ENCODE data around the gene NOC3L. TPM values are rescaled to one million over a fixed set of nuclear protein-coding genes. Genes with fewer than 3 reads are reported as not detected.

Gene NOC3L
- total and polyA plus RNA-seq, 9 of the 15 experiments (the other 6 are each of a cell fraction or from before 2014, with no cell fraction given), result 23.8 to 57.6 (median 32.6) TPM

DNA sequence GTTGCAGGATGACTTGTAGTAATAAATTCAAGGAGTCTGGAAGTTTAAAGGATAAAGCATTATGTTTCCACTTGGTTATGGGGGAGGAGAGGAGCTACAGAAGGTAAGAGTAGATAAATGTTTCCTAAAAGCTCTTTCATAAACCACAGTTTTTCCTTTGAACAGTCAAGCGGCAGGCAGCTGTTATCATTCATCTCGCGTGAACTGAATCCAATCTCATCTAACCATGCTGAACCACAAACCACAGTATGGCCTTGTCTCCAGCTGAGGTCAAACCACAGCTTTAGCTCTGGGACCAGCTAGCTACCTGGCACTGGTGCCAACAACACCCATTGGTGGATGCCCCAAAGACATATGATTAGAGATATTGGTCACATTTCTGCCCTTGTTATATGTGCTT is 63.3 kb downstream of the NOC3L start (continued):
- TF ChIP-seq, protein P1, sequence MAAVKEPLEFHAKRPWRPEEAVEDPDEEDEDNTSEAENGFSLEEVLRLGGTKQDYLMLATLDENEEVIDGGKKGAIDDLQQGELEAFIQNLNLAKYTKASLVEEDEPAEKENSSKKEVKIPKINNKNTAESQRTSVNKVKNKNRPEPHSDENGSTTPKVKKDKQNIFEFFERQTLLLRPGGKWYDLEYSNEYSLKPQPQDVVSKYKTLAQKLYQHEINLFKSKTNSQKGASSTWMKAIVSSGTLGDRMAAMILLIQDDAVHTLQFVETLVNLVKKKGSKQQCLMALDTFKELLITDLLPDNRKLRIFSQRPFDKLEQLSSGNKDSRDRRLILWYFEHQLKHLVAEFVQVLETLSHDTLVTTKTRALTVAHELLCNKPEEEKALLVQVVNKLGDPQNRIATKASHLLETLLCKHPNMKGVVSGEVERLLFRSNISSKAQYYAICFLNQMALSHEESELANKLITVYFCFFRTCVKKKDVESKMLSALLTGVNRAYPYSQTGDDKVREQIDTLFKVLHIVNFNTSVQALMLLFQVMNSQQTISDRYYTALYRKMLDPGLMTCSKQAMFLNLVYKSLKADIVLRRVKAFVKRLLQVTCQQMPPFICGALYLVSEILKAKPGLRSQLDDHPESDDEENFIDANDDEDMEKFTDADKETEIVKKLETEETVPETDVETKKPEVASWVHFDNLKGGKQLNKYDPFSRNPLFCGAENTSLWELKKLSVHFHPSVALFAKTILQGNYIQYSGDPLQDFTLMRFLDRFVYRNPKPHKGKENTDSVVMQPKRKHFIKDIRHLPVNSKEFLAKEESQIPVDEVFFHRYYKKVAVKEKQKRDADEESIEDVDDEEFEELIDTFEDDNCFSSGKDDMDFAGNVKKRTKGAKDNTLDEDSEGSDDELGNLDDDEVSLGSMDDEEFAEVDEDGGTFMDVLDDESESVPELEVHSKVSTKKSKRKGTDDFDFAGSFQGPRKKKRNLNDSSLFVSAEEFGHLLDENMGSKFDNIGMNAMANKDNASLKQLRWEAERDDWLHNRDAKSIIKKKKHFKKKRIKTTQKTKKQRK (IDR thresholded peaks at IDR 0.05; ENCODE audit: borderline replicate concordance, low read depth, low read length), result no peak
- no peak for TF ChIP-seq ZNF408 (CRISPR knock-in tag; IDR thresholded peaks at IDR 0.05; ENCODE audit: low read depth)
- TF ChIP-seq, protein P2, sequence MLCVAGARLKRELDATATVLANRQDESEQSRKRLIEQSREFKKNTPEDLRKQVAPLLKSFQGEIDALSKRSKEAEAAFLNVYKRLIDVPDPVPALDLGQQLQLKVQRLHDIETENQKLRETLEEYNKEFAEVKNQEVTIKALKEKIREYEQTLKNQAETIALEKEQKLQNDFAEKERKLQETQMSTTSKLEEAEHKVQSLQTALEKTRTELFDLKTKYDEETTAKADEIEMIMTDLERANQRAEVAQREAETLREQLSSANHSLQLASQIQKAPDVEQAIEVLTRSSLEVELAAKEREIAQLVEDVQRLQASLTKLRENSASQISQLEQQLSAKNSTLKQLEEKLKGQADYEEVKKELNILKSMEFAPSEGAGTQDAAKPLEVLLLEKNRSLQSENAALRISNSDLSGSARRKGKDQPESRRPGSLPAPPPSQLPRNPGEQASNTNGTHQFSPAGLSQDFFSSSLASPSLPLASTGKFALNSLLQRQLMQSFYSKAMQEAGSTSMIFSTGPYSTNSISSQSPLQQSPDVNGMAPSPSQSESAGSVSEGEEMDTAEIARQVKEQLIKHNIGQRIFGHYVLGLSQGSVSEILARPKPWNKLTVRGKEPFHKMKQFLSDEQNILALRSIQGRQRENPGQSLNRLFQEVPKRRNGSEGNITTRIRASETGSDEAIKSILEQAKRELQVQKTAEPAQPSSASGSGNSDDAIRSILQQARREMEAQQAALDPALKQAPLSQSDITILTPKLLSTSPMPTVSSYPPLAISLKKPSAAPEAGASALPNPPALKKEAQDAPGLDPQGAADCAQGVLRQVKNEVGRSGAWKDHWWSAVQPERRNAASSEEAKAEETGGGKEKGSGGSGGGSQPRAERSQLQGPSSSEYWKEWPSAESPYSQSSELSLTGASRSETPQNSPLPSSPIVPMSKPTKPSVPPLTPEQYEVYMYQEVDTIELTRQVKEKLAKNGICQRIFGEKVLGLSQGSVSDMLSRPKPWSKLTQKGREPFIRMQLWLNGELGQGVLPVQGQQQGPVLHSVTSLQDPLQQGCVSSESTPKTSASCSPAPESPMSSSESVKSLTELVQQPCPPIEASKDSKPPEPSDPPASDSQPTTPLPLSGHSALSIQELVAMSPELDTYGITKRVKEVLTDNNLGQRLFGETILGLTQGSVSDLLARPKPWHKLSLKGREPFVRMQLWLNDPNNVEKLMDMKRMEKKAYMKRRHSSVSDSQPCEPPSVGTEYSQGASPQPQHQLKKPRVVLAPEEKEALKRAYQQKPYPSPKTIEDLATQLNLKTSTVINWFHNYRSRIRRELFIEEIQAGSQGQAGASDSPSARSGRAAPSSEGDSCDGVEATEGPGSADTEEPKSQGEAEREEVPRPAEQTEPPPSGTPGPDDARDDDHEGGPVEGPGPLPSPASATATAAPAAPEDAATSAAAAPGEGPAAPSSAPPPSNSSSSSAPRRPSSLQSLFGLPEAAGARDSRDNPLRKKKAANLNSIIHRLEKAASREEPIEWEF (CRISPR knock-in tag; IDR thresholded peaks at IDR 0.05), result no peak
- TF ChIP-seq, protein P3, sequence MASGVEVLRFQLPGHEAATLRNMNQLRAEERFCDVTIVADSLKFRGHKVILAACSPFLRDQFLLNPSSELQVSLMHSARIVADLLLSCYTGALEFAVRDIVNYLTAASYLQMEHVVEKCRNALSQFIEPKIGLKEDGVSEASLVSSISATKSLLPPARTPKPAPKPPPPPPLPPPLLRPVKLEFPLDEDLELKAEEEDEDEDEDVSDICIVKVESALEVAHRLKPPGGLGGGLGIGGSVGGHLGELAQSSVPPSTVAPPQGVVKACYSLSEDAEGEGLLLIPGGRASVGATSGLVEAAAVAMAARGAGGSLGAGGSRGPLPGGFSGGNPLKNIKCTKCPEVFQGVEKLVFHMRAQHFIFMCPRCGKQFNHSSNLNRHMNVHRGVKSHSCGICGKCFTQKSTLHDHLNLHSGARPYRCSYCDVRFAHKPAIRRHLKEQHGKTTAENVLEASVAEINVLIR (CRISPR knock-in tag; IDR thresholded peaks at IDR 0.05), result no peak
- TF ChIP-seq HEY1 (CRISPR knock-in tag; IDR thresholded peaks at IDR 0.05; ENCODE audit: borderline replicate concordance), result peak; percentile 70; the same call in 1 of the 2 replicates
- peak; percentile 61 for TF ChIP-seq MEIS2 (IDR thresholded peaks at IDR 0.05; ENCODE audit: partially characterized antibody)
- TF ChIP-seq ZNF197 (CRISPR knock-in tag; IDR thresholded peaks at IDR 0.05; ENCODE audit: low read depth), result 0 out of 2 replicates have a peak, but pooled peaks have one; percentile 51
- TF ChIP-seq KAT8 (IDR thresholded peaks at IDR 0.05; ENCODE audit: low read depth), result no peak
- TF ChIP-seq ZBTB17 (CRISPR knock-in tag; IDR thresholded peaks at IDR 0.05), result no peak
- TF ChIP-seq, protein P4, sequence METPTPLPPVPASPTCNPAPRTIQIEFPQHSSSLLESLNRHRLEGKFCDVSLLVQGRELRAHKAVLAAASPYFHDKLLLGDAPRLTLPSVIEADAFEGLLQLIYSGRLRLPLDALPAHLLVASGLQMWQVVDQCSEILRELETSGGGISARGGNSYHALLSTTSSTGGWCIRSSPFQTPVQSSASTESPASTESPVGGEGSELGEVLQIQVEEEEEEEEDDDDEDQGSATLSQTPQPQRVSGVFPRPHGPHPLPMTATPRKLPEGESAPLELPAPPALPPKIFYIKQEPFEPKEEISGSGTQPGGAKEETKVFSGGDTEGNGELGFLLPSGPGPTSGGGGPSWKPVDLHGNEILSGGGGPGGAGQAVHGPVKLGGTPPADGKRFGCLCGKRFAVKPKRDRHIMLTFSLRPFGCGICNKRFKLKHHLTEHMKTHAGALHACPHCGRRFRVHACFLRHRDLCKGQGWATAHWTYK (CRISPR knock-in tag; IDR thresholded peaks at IDR 0.05), result no peak
- no peak for TF ChIP-seq MCM2 (IDR thresholded peaks at IDR 0.05; ENCODE audit: low read depth)
- TF ChIP-seq ZNF239 (CRISPR knock-in tag; IDR thresholded peaks at IDR 0.05), result no peak
- no peak for TF ChIP-seq EGR1 (conservative IDR thresholded peaks at IDR 0.05)
- no peak for TF ChIP-seq NCOA6 (IDR thresholded peaks at IDR 0.05)
- peak; percentile 97 for TF ChIP-seq TAL1 (IDR thresholded peaks at IDR 0.05)
